Esophagus squamous epithelium (tissue), 5 donors: ENCODE results near the gene ING3. TPM values are rescaled to one million over a fixed set of nuclear protein-coding genes. Genes with fewer than 3 reads are reported as not detected.
A peak's percentile ranks its signal among the peaks of the same experiment; 100 is the strongest.

Experiments used
- DNase-seq: peaks from one replicate; lab custom pipeline; 2025; lab: John Stamatoyannopoulos, UW
- H3K27ac ChIP-seq, 4 donors: fragments of 200-600 bp; sonication (generic); one replicate each; pipeline ENCODE4 v1.5.1; 2016 to 2019; ENCODE audit warnings: mild to moderate bottlenecking in 1 of 4
- H3K27me3 ChIP-seq, 4 donors: fragments of 200-600 bp; sonication (generic); 1 replicate in 3 of 4; 2 replicates in 1 of 4; pipeline versions ENCODE4 v1.5.1 to v1.6.0; 2017 to 2021; ENCODE audit warnings: antibody characterized with exemption in 1 of 4
- H3K36me3 ChIP-seq, 3 donors: fragments of 200-600 bp; sonication (generic); one replicate each; pipeline ENCODE4 v1.5.1; 2016 to 2019
- H3K4me1 ChIP-seq, 3 donors: fragments of 200-600 bp; sonication (generic); one replicate each; pipeline ENCODE4 v1.5.1; 2017 to 2019
- H3K4me3 ChIP-seq, 4 donors: fragments of 200-600 bp; sonication (generic); 1 replicate in 3 of 4; 2 replicates in 1 of 4; pipeline ENCODE4 v1.5.1; 2016 to 2019; ENCODE audit warnings: mild to moderate bottlenecking in 2 of 4, moderate library complexity in 1 of 4
- H3K9me3 ChIP-seq, 3 donors: fragments of 200-600 bp; sonication (generic); one replicate each; pipeline ENCODE4 v1.5.1; 2016 to 2019
- POLR2A ChIP-seq, 4 donors: fragments of 450-650 bp; IDR thresholded peaks; one replicate each; pipeline ENCODE4 v1.6.1; 2017; ENCODE audit warnings: antibody characterized with exemption in 4 of 4, mild to moderate bottlenecking in 4 of 4, moderate library complexity in 3 of 4
- WGBS, 2 donors: methylation state at CpG; one replicate each; pipeline ENCODE4 v1.1.5; 2018; 5-methylcytosine and 5-hydroxymethylcytosine counted together
- intact Hi-C: fragments of 100-400 bp; cut with DNase I; formaldehyde crosslinking; loops from one replicate; pipeline ENCODE4 v1.15.0; 2022
- total RNA-seq, 4 donors: library from RNA; depleted of rRNA; stranded (reverse); fragments of >200 nt; gene quantifications; one replicate each; pipeline ENCODE4 v1.1.0, GENCODE V29; 2016
- TF ChIP-seq, protein P1 (sequence below), 6 experiments: fragments of 450-650 bp in 4 of 6; fragments of 200-600 bp in 2 of 6; sonication (generic) in 2 of 6; IDR thresholded peaks; one replicate each; pipeline ENCODE4 v1.5.1; 2016 to 2019; ENCODE audit warnings: antibody characterized with exemption in 6 of 6, mild to moderate bottlenecking in 4 of 6, moderate library complexity in 4 of 6
- donor health status: DM: yes; HTN: yes; CAD: no.

ING3 gene
- total RNA-seq, 4 donors from 2014 or later = 12.5 to 15.8 (median 14.4) TPM

DNA sequence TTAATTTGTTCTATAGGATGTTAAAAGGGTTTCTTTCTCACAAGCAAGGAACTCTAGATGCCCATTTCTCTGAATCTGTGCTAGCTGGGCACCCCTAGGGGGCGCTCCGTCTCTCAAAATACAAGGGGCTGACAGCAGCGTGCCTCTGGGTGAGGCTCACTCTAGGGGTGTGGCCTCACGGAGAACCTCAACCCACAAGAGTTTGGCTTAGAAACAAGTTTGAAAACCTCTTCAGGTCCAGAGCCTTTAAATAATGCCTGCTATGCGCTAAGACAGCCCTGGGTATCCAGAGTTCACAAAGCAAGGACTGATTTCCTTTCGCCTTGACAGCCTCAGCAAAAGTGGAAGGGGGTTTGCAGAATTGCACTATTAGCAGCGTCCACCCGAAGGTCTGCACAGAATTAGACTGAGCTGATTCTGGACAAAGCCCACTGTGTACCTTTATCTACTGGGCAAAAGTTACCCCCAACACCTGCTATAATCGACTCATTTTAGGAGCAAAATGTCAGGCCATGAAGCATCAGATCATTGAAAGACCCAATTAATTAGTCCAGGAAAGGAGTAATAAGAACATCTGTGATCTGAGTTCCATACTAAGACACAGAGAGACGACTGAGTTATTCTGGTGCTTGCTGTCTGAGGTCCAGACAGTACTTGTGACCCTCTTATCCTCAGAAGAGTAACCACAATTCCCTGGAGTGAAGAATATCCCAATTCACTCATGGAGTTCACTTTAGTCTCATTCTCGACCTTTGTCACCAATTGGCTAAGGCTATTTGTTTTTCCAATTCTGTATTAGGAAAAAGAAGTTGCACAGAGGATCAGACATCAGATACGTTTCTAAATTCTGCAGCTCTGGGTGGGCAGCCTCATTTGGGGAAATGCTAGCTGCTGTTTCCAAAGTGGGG lies 37.4 kb downstream of the ING3 start:
- WGBS, 2 donors = 1 to 3% methylated on average over 6 to 12 of the region's 12 CpGs
- intact Hi-C loops = loop anchor here (5.0 kb wide), 1 partner anchor 84 kb away; no protein-coding TSS in a partner anchor
- Histone ChIP-seq H3K27ac (peak overlapping the region; percentile 52 to 90 (median 84)), H3K27me3 (peaks cover 0 to 25% (median 0%) of the 10 kb centered on the region in 4 donors), H3K9me3 (no peaks in the 10 kb centered on the region), H3K36me3 (no peaks in the 10 kb centered on the region), H3K4me1 (peaks cover 0 to 36% (median 4%) of the 10 kb centered on the region in 3 donors), H3K4me3 (peak overlapping the region; percentile 19 to 69 (median 49))
- no peak for TF ChIP-seq POLR2A (IDR thresholded peaks at IDR 0.05)
- TF ChIP-seq, protein P1, sequence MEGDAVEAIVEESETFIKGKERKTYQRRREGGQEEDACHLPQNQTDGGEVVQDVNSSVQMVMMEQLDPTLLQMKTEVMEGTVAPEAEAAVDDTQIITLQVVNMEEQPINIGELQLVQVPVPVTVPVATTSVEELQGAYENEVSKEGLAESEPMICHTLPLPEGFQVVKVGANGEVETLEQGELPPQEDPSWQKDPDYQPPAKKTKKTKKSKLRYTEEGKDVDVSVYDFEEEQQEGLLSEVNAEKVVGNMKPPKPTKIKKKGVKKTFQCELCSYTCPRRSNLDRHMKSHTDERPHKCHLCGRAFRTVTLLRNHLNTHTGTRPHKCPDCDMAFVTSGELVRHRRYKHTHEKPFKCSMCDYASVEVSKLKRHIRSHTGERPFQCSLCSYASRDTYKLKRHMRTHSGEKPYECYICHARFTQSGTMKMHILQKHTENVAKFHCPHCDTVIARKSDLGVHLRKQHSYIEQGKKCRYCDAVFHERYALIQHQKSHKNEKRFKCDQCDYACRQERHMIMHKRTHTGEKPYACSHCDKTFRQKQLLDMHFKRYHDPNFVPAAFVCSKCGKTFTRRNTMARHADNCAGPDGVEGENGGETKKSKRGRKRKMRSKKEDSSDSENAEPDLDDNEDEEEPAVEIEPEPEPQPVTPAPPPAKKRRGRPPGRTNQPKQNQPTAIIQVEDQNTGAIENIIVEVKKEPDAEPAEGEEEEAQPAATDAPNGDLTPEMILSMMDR (IDR thresholded peaks at IDR 0.05) = peak; percentile 84 to 93 (median 89)
- peak; percentile 47 for DNase-seq

DNA sequence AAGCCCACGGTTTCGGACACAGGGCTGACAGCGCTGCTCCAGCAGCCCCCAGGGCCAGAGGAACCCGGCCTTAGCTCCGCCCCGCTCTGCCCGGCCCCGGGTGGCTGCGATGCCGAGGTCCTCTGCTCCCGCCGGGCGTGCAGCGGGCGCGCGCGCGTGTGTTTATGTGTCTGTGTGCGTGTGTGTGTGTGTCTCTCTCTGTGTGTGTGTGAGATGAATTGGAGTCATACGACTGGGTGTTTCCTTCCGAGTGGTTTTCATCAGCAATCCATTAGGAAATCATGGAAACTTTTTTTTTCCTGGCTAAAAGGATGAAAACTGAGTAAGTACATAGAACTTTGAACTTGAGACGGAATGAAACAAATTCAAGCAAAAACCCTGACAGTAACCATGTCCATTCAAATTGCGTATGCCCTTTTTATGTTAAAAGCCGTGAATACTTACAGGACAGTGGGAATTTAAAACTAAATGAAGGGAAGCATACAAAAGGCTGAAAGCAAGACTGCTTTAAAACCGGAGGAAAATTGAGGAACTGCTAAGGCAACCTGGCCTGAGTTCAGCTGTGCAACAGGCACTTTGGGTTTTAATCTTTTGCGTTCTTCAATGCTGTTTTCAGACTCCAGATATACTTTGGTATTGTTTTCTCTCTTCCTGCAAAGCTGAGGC lies 38.1 kb downstream of the ING3 start, which contains the start of gene CPED1:
CPED1 (plus strand) TSS at position 121 of the 666 bp plus-strand sequence. CDS start 911 bp downstream, outside the sequence.
- Histone ChIP-seq H3K36me3 (no peaks in the 10 kb centered on the region), H3K27ac (peak within 1 kb of the TSS; percentile 52 to 90 (median 84)), H3K4me1 (peaks cover 0 to 44% (median 9%) of the 10 kb centered on the region in 3 donors), H3K27me3 (peaks cover 0 to 25% (median 0%) of the 10 kb centered on the region in 4 donors), H3K9me3 (no peaks in the 10 kb centered on the region), H3K4me3 (peak within 1 kb of the TSS; percentile 19 to 69 (median 49))
- intact Hi-C loops = loop anchor here (5.0 kb wide), 1 partner anchor 84 kb away; no protein-coding TSS in a partner anchor
- peak; percentile 21 for DNase-seq
- TF ChIP-seq POLR2A (IDR thresholded peaks at IDR 0.05) = peak in 1 of 4 donors; percentile 15
- TF ChIP-seq, protein P1 (IDR thresholded peaks at IDR 0.05) = no peak
- 2% methylated on average over 5 to 12 of the region's 27 CpGs for WGBS, 2 donors

DNA sequence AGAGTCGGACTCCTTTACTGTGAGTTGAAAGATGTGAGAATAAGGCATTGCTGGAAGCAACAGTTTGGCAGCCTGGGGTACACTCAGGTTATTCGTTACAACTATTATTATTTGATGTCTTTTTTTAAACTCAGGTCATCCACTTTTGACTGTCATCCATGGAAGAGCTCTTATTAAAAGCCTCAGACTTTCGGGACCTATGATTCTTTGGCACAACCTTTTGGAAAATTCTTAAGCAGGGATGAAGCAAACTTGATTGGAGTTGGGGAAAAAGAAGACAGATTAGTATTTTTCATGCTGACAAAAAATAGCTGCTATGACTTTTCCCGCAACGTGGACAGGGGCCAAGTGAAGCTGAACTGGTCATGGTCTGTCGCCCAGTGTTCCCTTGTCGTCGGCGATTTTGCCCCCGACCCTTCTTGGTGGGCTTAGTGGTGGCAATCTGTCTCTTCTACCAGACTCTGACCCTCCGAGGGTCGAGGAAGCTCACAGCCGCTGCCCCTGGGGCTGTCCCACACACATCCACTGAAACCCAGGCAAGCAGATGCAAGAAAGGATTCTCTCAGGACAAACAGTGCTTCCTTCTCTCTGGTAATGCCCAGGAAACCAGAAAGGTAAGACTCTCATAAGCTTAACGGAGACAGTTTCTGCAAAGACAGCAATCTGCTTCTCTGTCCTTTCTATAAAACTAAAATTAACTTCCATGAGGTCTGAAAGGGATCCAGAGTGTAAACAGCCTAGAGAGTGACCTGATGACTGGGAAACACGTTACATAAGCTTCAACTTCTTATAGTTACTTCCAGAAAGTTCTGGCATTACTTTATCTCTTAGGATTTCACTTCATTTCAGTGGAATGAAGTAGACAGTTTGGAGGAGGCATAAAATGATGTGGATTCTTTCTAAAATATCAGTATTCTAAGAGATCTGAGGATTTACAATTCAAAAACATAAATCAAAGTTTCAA lies 39.0 kb downstream of the ING3 start:
- TF ChIP-seq, protein P1 (IDR thresholded peaks at IDR 0.05) = no peak
- TF ChIP-seq POLR2A (IDR thresholded peaks at IDR 0.05) = no peak
- DNase-seq = no peak
- H3K4me3 ChIP-seq = peak overlapping the region; percentile 19 to 69 (median 49)

DNA sequence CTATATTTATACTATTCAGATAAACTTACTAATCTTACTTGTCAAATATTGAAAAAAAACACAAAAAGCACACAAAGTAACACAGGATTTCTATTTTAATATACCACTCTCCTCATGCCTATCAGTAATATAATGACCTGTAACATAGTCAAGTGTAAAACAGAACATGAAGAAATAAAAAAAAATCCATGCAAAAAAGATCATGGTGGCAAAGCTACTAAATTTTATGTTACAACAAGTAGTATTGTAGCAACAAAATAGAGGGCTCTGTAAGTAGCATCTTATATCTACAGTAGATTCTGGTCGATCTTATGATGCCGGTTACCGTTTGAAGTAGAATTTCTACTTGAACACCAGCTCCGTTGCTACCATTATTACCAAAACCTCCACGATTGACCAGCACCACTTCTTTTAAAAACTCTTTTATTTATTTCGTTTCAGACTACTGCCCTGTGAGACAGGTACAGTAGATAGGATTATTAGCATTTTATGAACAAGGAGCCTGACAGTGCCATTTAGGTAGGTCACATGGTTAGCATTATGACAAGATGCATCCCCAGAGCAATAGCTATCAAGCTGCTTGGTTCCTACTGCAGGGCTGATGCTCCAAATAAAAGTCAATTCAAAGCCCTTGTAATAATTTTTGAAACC lies 40.0 kb downstream of the ING3 start:
- peaks cover 0 to 46% (median 9%) of the 10 kb centered on the region in 3 donors for H3K4me1 ChIP-seq
- 79 to 83% methylated on average over 6 of the region's 6 CpGs for WGBS, 2 donors
- intact Hi-C loops = no loop called here
- H3K36me3 ChIP-seq = no peaks in the 10 kb centered on the region
- peak overlapping the region in 2 of 4 donors; percentile 83 to 86 for H3K27ac ChIP-seq
- no peaks in the 10 kb centered on the region for H3K9me3 ChIP-seq
- TF ChIP-seq POLR2A (IDR thresholded peaks at IDR 0.05) = no peak
- TF ChIP-seq, protein P1 (IDR thresholded peaks at IDR 0.05) = no peak
- H3K27me3 ChIP-seq = peaks cover 0 to 25% (median 0%) of the 10 kb centered on the region in 4 donors
- no peak for DNase-seq
- peak overlapping the region in 2 of 4 donors; percentile 39 to 50 for H3K4me3 ChIP-seq

More for the DNA sequence above, 39.0 kb downstream of the ING3 start:
- no peaks in the 10 kb centered on the region for H3K9me3 ChIP-seq
- peak overlapping the region; percentile 52 to 90 (median 84) for H3K27ac ChIP-seq
- peaks cover 0 to 25% (median 0%) of the 10 kb centered on the region in 4 donors for H3K27me3 ChIP-seq
- whole genome bisulfite sequencing, 2 donors = 45 to 54% methylated on average over 14 to 15 of the region's 15 CpGs
- H3K36me3 ChIP-seq = no peaks in the 10 kb centered on the region
- peaks cover 0 to 46% (median 9%) of the 10 kb centered on the region in 3 donors for H3K4me1 ChIP-seq
- intact Hi-C loops = loop anchor here (5.0 kb wide), 1 partner anchor 83 kb away; no protein-coding TSS in a partner anchor
